Neutrophil (primary cell): ENCODE results near the gene CLMP.

Source experiments
- H3K27ac ChIP-seq: fragments of 200-600 bp; sonication (generic); 2 replicates; pipeline ENCODE4 v1.5.1; 2016; ENCODE audit warnings: mild to moderate bottlenecking, moderate library complexity
- H3K27me3 ChIP-seq: fragments of 200-600 bp; sonication (generic); 2 replicates; pipeline ENCODE4 v1.6.0; 2016; ENCODE audit warnings: mild to moderate bottlenecking
- H3K36me3 ChIP-seq: fragments of 200-600 bp; sonication (generic); 2 replicates; pipeline ENCODE4 v1.5.1; 2017
- H3K4me1 ChIP-seq, 2 experiments: fragments of 200-600 bp in 1 of 2; sonication (generic) in 1 of 2; 1 replicate in 1 of 2; 2 replicates in 1 of 2; pipeline versions ENCODE4 v1.5.1 to v1.6.1; 2013 to 2016; ENCODE audit warnings: low read depth in 1 of 2, low read length in 1 of 2, mild to moderate bottlenecking in 1 of 2, moderate library complexity in 1 of 2; ENCODE audit not compliant: control insufficient read depth in 1 of 2, insufficient read depth in 1 of 2
- H3K4me3 ChIP-seq, 2 experiments: fragments of 200-600 bp in 1 of 2; sonication (generic) in 1 of 2; 1 replicate in 1 of 2; 2 replicates in 1 of 2; pipeline ENCODE4 v1.5.1; 2013 to 2016; ENCODE audit warnings: low read depth in 1 of 2, low read length in 1 of 2, mild to moderate bottlenecking in 1 of 2, moderate library complexity in 1 of 2
- H3K9me3 ChIP-seq: fragments of 200-600 bp; sonication (generic); 2 replicates; pipeline ENCODE4 v1.5.1; 2016
- TF ChIP-seq, protein P1 (sequence below): fragments of 200-600 bp; sonication (generic); IDR thresholded peaks from 2 replicates; pipeline ENCODE4 v1.5.1; 2016; ENCODE audit warnings: antibody characterized with exemption

The CLMP gene

DNA sequence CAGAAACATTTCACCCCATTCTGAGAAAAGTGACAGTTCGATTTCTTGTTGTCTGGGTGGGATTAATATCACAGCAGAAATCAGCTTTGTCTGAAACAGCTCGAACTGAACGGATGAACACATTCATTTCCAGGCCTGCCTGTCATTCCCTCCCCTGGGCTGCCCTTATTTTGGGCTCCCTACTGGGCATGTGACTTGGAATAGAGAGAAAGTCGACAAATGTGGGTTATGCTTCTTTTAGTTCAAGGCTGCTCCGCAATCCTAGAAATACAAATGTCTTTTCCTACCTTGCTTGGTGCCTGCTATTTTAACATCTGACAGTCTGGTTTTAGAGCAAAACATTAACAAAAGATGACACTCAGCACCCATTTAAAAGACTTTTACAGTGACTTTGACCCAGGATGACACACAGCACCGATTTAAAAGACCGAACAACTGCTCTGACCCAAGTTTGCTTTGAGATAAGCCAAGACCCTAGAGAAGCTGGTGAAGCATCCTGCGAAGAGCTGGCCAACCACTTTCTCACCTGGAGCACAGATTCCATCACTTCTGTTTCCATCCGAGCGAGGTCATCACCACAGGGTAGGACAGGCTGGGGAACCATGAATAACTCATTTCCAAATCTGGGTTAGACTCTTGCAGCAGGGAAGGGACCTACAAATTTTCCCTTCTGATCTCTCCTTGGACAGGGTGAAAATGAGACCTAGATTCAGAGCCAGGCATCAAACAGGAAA is 13.1 kb downstream of the CLMP start:
- H3K4me1 ChIP-seq = no peaks in the 10 kb centered on the region
- no peaks in the 10 kb centered on the region for H3K9me3 ChIP-seq
- TF ChIP-seq, protein P1, sequence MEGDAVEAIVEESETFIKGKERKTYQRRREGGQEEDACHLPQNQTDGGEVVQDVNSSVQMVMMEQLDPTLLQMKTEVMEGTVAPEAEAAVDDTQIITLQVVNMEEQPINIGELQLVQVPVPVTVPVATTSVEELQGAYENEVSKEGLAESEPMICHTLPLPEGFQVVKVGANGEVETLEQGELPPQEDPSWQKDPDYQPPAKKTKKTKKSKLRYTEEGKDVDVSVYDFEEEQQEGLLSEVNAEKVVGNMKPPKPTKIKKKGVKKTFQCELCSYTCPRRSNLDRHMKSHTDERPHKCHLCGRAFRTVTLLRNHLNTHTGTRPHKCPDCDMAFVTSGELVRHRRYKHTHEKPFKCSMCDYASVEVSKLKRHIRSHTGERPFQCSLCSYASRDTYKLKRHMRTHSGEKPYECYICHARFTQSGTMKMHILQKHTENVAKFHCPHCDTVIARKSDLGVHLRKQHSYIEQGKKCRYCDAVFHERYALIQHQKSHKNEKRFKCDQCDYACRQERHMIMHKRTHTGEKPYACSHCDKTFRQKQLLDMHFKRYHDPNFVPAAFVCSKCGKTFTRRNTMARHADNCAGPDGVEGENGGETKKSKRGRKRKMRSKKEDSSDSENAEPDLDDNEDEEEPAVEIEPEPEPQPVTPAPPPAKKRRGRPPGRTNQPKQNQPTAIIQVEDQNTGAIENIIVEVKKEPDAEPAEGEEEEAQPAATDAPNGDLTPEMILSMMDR = no peak
- no peaks in the 10 kb centered on the region for H3K36me3 ChIP-seq
- H3K4me3 ChIP-seq = no peak overlapping the region
- H3K27me3 ChIP-seq = peaks cover 48% of the 10 kb centered on the region
- no peak overlapping the region for H3K27ac ChIP-seq

DNA sequence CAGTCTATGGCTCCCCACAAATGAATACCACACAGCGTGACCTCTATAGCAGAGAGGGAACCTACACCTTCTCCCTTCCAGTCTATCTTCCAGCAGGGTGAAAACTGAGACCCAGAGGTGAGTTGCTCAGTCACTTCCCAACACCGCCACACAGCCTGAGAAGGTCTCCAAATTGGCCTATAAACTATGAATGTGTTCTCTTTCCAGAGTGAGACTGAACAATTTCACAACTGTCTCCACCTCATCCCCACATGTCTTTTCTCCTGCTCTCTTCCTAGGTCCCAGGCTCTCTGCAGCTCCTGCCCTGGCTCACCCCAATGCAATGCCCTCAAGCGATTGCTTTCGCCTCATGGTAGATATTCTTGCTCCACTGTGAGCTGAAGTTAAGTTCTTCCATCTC is 14.0 kb downstream of the CLMP start:
- H3K27me3 ChIP-seq = peaks cover 40% of the 10 kb centered on the region
- no peak overlapping the region for H3K27ac ChIP-seq
- H3K4me1 ChIP-seq = no peaks in the 10 kb centered on the region
- no peak overlapping the region for H3K4me3 ChIP-seq
- H3K36me3 ChIP-seq = no peaks in the 10 kb centered on the region
- TF ChIP-seq, protein P1 = no peak
- H3K9me3 ChIP-seq = no peaks in the 10 kb centered on the region

DNA sequence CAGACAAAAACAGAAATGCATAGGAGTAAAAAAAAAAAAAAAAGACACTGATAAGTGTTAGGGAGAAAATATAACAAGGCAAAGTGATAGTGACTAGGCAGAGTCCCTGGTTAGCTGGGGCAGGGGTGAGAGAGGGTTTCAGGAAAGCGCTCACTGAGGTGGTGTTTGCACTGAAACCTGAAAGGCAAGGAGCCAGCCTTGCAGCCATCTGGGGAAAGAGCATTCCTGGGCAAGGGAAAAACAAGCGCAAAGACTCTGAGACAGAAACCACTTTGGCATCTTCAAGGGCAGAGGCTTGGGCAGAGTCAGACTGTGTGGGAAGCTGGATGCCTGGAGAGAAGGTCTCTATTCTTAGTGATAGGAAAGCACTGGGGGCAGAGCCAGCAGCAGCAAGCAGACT is 14.5 kb downstream of the CLMP start:
- Histone ChIP-seq H3K27me3 (peaks cover 35% of the 10 kb centered on the region), H3K4me3 (no peak overlapping the region), H3K27ac (no peak overlapping the region), H3K9me3 (no peaks in the 10 kb centered on the region), H3K4me1 (no peaks in the 10 kb centered on the region), H3K36me3 (no peaks in the 10 kb centered on the region)
- TF ChIP-seq, protein P1 = no peak

DNA sequence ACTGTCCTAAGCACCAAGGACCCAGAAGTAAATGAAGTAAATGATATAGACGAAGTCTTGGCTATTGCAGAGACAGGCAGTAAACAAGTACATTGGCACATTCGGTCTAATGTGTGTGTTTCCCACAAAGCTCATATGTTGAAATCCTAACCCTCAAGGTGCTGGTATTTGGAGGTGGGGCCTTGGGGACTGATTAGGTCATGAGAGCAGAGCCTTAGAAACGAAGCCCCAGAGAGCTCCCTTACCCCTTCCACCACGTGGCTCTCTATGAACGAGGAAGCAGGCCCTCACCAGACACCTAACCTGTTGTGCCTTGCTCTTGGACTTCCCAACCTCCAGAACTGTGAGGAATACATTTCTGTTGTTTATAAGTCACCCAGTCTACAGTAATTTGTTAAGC is 14.9 kb downstream of the CLMP start:
- H3K36me3 ChIP-seq = no peaks in the 10 kb centered on the region
- H3K27me3 ChIP-seq = peaks cover 31% of the 10 kb centered on the region
- no peaks in the 10 kb centered on the region for H3K9me3 ChIP-seq
- no peaks in the 10 kb centered on the region for H3K4me1 ChIP-seq
- TF ChIP-seq, protein P1 = no peak
- no peak overlapping the region for H3K27ac ChIP-seq
- H3K4me3 ChIP-seq = no peak overlapping the region

DNA sequence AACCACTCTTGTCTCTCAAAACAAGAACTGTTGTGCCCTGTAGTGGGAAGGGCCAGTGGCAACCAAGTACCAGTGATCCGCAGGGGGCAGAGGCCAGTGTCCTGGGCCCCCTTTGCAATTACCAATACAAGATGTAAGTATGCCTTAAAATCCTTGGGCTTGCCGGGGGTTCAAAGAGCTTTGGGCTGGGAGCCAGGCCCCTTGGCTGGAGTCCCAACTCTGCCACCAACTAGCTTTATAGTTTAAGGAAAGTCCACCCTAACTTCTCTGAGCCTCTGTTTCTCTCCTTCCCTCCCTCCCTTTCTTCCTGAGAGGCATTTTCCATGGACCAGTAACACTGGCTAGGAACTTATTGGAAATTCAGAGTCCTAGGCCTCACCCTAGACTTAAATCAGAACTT is 15.5 kb downstream of the CLMP start:
- H3K4me1 ChIP-seq = no peaks in the 10 kb centered on the region
- TF ChIP-seq, protein P1 = no peak
- H3K27ac ChIP-seq = no peak overlapping the region

More for the DNA sequence above, 15.5 kb downstream of the CLMP start:
- Histone ChIP-seq H3K27me3 (peaks cover 25% of the 10 kb centered on the region), H3K36me3 (no peaks in the 10 kb centered on the region), H3K9me3 (no peaks in the 10 kb centered on the region), H3K4me3 (no peak overlapping the region)
